ENCODE results near the gene AMY2A. TPM values are rescaled to one million over a fixed set of nuclear protein-coding genes. Genes with fewer than 3 reads are reported as not detected.

Gene AMY2A
- total RNA-seq (2022; extraction: Qiagen RNA extraction; ENCODE audit: low read depth): not detected in 5 replicates

DNA sequence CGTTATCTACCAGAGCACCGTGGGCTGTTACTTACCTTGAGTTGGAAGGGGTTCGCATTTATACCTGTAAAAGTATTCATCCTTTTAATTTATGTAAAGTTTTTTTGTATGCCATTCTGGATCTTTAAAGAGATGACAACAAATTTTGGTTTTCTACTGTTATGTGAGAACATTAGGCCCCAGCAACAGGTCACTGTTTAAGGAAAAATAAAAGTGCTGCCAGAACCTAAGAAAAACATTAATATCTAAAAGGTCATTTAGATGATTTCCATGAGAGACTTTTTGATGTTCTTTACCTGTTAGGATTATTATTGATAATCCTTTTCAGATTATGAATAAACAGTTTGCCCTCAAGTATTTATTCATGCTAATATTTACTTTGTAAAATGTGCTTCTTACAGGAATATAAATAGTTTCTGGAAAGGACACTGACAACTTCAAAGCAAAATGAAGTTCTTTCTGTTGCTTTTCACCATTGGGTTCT is at the start of gene AMY2A:
TSS of gene AMY2A (plus strand) at position 434 of the 484 bp plus-strand sequence. CDS start at position 448, 14 bp downstream.

DNA sequence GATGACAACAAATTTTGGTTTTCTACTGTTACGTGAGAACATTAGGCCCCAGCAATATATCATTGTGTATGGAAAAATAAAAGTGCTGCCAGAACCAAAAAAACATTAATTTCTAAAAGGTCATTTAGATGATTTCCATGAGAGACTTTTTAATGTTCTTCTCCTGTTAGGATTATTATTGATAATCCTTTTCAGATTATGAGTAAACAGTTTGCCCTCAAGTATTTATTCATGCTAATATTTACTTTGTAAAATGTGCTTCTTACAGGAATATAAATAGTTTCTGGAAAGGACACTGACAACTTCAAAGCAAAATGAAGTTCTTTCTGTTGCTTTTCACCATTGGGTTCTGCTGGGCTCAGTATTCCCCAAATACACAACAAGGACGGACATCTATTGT is 45.9 kb upstream of the AMY2A start, which contains the start of gene AMY2B:
TSS of gene AMY2B (plus strand) at position 301 of the 400 bp plus-strand sequence. CDS start at position 315, 14 bp downstream.

DNA sequence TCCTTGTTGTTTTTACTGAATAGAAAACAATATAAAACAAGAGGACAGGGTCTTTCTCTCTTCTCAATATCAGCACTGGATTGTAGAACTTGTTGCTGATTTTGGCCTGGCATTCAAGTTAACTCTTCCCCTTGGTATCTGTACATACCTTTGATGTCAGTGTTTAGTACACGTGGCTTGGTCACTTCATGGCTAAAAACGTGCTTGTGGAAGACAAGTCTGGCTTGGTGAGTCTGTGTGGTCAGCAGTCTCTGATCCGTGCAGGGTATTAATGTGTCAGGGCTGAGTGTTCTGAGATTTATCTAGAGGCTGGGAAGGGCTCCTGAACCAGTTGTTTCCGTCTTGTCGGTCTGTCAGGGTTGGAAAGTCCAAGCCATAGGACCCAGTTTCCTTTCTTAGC is 38.2 kb downstream of the AMY2A start, which contains the start of gene AMY1A:
TSS of gene AMY1A (plus strand) at position 301 of the 400 bp plus-strand sequence. CDS start 571 bp downstream, outside the sequence.

Other genes starting within 250 kb of the AMY2A start
- gene RNPC3, start 91.7 kb upstream of the AMY2A start, total RNA-seq (2022; extraction: Qiagen RNA extraction; ENCODE audit: low read depth): 5.4 to 7.6 TPM (median 5.9 TPM) in 5 replicates
- 0.35 to 0.84 TPM (median 0.40 TPM) in 5 replicates for gene AMY2B, start 45.8 kb upstream of the AMY2A start, total RNA-seq (2022; extraction: Qiagen RNA extraction; ENCODE audit: low read depth)
- not detected in 5 replicates for gene AMY1A, start 38.3 kb downstream of the AMY2A start, total RNA-seq (2022; extraction: Qiagen RNA extraction; ENCODE audit: low read depth)
- not detected in 5 replicates for gene AMY1B, start 78.8 kb downstream of the AMY2A start, total RNA-seq (2022; extraction: Qiagen RNA extraction; ENCODE audit: low read depth)
- gene AMY1C, start 132.5 kb downstream of the AMY2A start, total RNA-seq (2022; extraction: Qiagen RNA extraction; ENCODE audit: low read depth): not detected in 5 replicates

Measured in A549 treated with CpdA at 1 μM for 4 hours (cell line).